ENCODE measurements around the gene DNAJB11.
"Not testable (repeated sequence)": the region's sequence is repeated elsewhere in the genome, so short reads cannot be mapped to it uniquely, and the experiment has no call there.

The DNAJB11 gene

DNA sequence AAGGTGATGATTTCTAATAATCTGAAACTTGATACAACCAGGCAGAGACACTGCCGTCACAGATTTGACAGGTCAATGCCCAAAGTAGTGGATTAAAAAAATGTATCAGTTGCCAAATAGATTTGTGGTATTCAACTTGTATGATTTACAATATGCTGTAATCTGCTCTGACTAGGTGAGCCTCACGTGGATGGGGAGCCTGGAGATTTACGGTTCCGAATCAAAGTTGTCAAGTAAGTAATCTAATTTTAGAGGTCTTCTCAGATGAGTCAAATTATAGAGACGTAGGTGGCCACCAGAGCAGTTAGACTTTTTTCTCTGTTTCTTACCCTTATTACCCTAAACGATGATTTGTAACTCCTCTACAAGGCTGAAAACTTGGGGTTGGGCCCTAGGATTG, 12.0 kb downstream of the DNAJB11 start:
- no peaks in the 10 kb centered on the region for H3K9me3 ChIP-seq (ENCODE audit: control insufficient read depth, insufficient read depth, low read length)
- peaks cover 14% of the 10 kb centered on the region for H3K36me3 ChIP-seq (ENCODE audit: control insufficient read depth, insufficient read depth, low read length)
- no peak overlapping the region for H3K27ac ChIP-seq (ENCODE audit: low read length)
- H3K27me3 ChIP-seq (ENCODE audit: control insufficient read depth, insufficient read depth, low read length): no peaks in the 10 kb centered on the region
- no peak overlapping the region for H3K4me3 ChIP-seq (ENCODE audit: low read length)
- H3K4me1 ChIP-seq (ENCODE audit: control insufficient read depth, insufficient read depth, low read length): no peaks in the 10 kb centered on the region
- WGBS (ENCODE audit: insufficient coverage, insufficient read length): no CpG with 5 or more reads among the region's 6 CpGs
- no peak for DNase-seq (ENCODE audit: low read depth, low spot score)

DNA sequence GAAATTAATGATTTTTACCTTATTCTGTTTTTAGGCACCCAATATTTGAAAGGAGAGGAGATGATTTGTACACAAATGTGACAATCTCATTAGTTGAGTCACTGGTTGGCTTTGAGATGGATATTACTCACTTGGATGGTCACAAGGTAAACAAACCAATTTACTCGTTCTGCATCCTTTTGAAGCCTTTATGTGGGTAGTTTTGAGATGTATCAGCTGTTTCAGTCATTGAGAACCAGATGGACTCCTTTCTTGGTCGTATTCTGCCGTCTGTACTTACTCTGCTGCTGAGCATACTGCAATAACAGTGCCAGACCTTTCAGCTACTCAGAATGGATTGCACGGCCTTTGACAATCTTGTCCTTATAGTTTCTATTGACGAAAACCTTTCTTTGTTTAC, 13.3 kb downstream of the DNAJB11 start:
- no peak overlapping the region for H3K4me3 ChIP-seq (ENCODE audit: low read length)
- DNase-seq (ENCODE audit: low read depth, low spot score): no peak
- no CpG with 5 or more reads among the region's 5 CpGs for WGBS (ENCODE audit: insufficient coverage, insufficient read length)
- no peaks in the 10 kb centered on the region for H3K4me1 ChIP-seq (ENCODE audit: control insufficient read depth, insufficient read depth, low read length)
- H3K36me3 ChIP-seq (ENCODE audit: control insufficient read depth, insufficient read depth, low read length): peaks cover 14% of the 10 kb centered on the region
- no peaks in the 10 kb centered on the region for H3K9me3 ChIP-seq (ENCODE audit: control insufficient read depth, insufficient read depth, low read length)
- H3K27ac ChIP-seq (ENCODE audit: low read length): no peak overlapping the region
- H3K27me3 ChIP-seq (ENCODE audit: control insufficient read depth, insufficient read depth, low read length): no peaks in the 10 kb centered on the region

DNA sequence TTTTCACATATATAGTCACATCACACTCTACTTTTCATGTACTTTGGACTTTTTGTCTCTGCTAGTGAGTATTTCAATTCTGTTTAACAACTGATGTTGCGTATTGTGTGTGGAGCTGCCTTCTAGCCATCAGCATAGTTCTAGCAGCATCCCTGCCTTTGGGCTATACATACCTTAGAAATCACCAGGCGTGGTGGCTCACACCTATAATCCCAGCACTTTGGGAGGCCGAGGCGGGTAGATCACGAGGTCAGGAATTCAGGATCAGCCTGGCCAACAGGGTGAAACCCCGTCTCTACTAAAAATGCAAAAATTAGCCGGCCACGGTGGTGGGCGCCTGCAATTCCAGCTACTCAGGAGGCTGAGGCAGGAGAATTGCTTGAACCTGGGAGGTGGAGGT, 15.7 kb downstream of the DNAJB11 start:
- not testable (repeated sequence) for H3K27me3 ChIP-seq (ENCODE audit: control insufficient read depth, insufficient read depth, low read length); H3K4me3 ChIP-seq (ENCODE audit: low read length); H3K27ac ChIP-seq (ENCODE audit: low read length); DNase-seq (ENCODE audit: low read depth, low spot score); H3K4me1 ChIP-seq (ENCODE audit: control insufficient read depth, insufficient read depth, low read length); H3K9me3 ChIP-seq (ENCODE audit: control insufficient read depth, insufficient read depth, low read length)
- WGBS (ENCODE audit: insufficient coverage, insufficient read length): no CpG with 5 or more reads among the region's 9 CpGs
- peaks cover 12% of the 10 kb centered on the region for H3K36me3 ChIP-seq (ENCODE audit: control insufficient read depth, insufficient read depth, low read length)

DNA sequence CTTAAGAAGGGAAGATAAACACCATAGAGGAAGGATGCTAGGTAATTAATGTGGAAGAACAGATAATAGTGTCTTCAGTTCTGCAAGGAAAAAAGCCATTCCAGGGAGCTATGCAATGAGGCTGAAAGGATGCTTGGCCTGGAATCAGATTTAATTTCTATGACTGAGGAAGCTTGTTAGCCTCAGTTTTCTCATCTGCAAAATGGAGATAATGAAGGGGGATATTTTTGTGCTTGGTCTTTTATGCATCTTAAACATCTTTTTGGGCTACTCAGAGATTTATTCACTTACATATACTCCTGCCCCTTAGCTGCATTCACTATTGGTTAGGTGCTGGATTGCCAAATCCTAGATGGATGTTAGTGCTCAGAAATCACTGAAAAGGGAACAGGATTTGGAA, 16.7 kb downstream of the DNAJB11 start:
- H3K9me3 ChIP-seq (ENCODE audit: control insufficient read depth, insufficient read depth, low read length): no peaks in the 10 kb centered on the region
- DNase-seq (ENCODE audit: low read depth, low spot score): no peak
- no peaks in the 10 kb centered on the region for H3K4me1 ChIP-seq (ENCODE audit: control insufficient read depth, insufficient read depth, low read length)
- H3K27ac ChIP-seq (ENCODE audit: low read length): no peak overlapping the region
- peaks cover 10% of the 10 kb centered on the region; the same call in 1 of the 2 replicates for H3K36me3 ChIP-seq (ENCODE audit: control insufficient read depth, insufficient read depth, low read length)
- H3K27me3 ChIP-seq (ENCODE audit: control insufficient read depth, insufficient read depth, low read length): no peaks in the 10 kb centered on the region
- H3K4me3 ChIP-seq (ENCODE audit: low read length): no peak overlapping the region

DNA sequence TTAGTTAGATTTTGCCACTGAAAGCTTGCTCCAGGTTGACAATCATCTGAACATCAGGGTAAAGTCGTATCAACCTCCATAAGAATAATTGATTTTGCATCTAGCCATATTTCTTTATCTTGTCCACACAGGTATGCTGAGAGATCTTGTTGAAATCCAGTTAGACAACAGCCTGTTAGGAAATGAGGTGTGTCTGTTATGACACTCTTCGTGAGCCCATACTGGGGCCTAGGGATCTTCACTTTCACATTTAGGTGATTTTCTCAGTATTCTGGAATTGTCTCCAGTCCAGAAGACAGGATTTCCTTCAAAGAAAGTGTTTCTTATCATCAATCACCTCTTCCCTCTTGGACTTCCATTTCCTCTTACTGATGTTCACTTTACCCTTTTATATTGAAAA, 18.1 kb downstream of the DNAJB11 start:
- H3K4me1 ChIP-seq (ENCODE audit: control insufficient read depth, insufficient read depth, low read length): no peaks in the 10 kb centered on the region
- H3K4me3 ChIP-seq (ENCODE audit: low read length): no peak overlapping the region
- no peaks in the 10 kb centered on the region for H3K27me3 ChIP-seq (ENCODE audit: control insufficient read depth, insufficient read depth, low read length)
- H3K36me3 ChIP-seq (ENCODE audit: control insufficient read depth, insufficient read depth, low read length): peaks cover 7% of the 10 kb centered on the region; the same call in 1 of the 2 replicates
- no peaks in the 10 kb centered on the region for H3K9me3 ChIP-seq (ENCODE audit: control insufficient read depth, insufficient read depth, low read length)
- no peak overlapping the region for H3K27ac ChIP-seq (ENCODE audit: low read length)
- DNase-seq (ENCODE audit: low read depth, low spot score): no peak
- WGBS (ENCODE audit: insufficient coverage, insufficient read length): no CpG with 5 or more reads among the region's 2 CpGs

DNA sequence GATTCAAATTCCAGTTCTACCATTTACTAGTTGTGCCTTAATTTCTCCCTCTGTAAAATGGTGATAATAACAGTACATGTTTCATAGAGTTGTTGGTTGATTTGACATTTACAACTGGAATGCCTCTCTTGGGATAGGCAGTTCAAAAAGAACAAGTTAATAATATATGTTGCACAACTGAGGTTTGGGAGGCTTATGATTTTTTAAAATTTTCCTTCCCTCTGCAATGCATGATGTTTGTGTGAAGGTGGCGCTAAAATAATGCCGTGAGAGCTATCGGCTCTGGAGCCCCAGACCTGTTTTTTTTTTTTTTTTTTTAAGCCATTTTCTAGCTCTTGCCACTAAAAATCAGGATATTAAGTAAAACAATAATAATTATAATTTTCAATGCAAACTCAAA, 18.6 kb downstream of the DNAJB11 start:
- Histone ChIP-seq H3K36me3 (ENCODE audit: control insufficient read depth, insufficient read depth, low read length) (peaks cover 7% of the 10 kb centered on the region; the same call in 1 of the 2 replicates), H3K27me3 (ENCODE audit: control insufficient read depth, insufficient read depth, low read length) (no peaks in the 10 kb centered on the region), H3K4me3 (ENCODE audit: low read length) (no peak overlapping the region), H3K4me1 (ENCODE audit: control insufficient read depth, insufficient read depth, low read length) (no peaks in the 10 kb centered on the region), H3K27ac (ENCODE audit: low read length) (no peak overlapping the region), H3K9me3 (ENCODE audit: control insufficient read depth, insufficient read depth, low read length) (no peaks in the 10 kb centered on the region)
- DNase-seq (ENCODE audit: low read depth, low spot score): no peak
- no CpG with 5 or more reads among the region's 3 CpGs for WGBS (ENCODE audit: insufficient coverage, insufficient read length)

DNA sequence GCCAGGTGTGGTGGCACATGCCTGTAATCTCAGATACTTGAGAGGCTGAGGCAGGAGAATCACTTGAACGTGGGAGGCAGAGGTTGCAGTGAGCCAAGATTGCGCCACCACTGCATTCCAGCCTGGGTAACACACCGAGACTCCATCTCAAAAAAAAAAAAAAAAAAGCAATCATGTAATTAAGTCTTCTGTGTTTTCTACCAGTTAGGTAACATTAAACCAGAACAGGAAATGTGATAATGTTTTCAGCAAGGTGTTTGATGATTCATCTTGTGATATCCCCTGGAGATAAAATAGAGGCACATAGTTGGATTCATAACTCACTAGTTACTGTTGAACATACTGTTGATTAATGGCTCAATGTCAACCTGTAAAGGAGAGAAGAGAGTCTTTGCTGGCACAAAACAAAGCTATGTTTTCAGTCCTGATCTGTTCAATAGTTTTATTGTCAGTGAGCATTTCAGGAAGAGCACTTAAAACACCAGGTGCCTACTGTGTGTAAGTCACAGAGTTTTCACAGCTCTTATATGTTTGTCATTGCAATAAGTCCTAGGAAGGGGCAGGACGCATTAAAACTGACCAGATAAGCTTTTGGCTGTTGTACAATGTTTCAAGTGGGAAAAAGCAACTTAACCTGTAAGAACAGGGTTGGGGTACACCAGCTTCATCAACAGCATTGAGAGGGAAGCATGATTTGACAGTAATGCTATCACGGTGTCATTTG, 19.5 kb downstream of the DNAJB11 start:
- peaks cover under 1% of the 10 kb centered on the region; the same call in 1 of the 2 replicates for H3K36me3 ChIP-seq (ENCODE audit: control insufficient read depth, insufficient read depth, low read length)
- no peak for DNase-seq (ENCODE audit: low read depth, low spot score)
- no peak overlapping the region for H3K27ac ChIP-seq (ENCODE audit: low read length)
- no peak overlapping the region for H3K4me3 ChIP-seq (ENCODE audit: low read length)
- H3K27me3 ChIP-seq (ENCODE audit: control insufficient read depth, insufficient read depth, low read length): no peaks in the 10 kb centered on the region
- H3K9me3 ChIP-seq (ENCODE audit: control insufficient read depth, insufficient read depth, low read length): no peaks in the 10 kb centered on the region
- WGBS (ENCODE audit: insufficient coverage, insufficient read length): no CpG with 5 or more reads among the region's 5 CpGs
- no peaks in the 10 kb centered on the region for H3K4me1 ChIP-seq (ENCODE audit: control insufficient read depth, insufficient read depth, low read length)

DNA sequence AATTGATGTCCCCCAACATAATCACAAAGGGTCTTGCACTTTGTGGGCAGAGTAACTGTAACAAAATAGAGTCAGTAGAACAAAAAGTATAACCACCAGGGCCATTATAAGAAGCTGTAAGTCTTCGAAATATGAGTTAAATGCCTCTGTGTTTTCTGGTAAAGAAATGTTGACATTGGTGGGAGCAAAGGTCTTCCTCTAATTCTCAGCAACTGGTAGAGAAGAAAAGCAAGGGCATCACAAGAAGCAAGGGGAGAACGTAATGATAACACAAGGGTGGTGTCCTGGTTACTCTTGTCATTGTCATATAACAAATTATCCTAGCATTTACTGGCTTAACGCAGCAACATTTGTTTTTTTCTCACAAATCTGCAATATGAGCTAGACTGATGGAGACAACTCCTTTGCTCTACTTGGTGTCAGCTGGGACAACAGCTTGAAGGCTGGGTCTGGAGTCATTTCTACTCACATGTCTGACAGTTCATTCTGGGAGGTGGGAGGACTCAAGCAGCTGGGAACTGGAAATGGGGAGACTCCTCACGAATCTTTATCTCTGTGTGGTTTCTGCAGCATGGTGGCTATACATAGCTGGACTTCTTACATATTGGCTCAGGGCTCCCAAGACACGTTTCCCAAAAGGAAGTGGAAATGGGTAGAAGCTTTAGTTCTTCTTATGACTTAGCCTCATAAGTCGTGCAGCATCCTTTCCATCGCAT, 20.2 kb downstream of the DNAJB11 start:
- Histone ChIP-seq H3K27me3 (ENCODE audit: control insufficient read depth, insufficient read depth, low read length) (no peaks in the 10 kb centered on the region), H3K27ac (ENCODE audit: low read length) (no peak overlapping the region), H3K4me3 (ENCODE audit: low read length) (no peak overlapping the region), H3K9me3 (ENCODE audit: control insufficient read depth, insufficient read depth, low read length) (no peaks in the 10 kb centered on the region), H3K4me1 (ENCODE audit: control insufficient read depth, insufficient read depth, low read length) (no peaks in the 10 kb centered on the region), H3K36me3 (ENCODE audit: control insufficient read depth, insufficient read depth, low read length) (no peaks in the 10 kb centered on the region)
- WGBS (ENCODE audit: insufficient coverage, insufficient read length): no CpG with 5 or more reads among the region's 7 CpGs
- DNase-seq (ENCODE audit: low read depth, low spot score): no peak

DNA sequence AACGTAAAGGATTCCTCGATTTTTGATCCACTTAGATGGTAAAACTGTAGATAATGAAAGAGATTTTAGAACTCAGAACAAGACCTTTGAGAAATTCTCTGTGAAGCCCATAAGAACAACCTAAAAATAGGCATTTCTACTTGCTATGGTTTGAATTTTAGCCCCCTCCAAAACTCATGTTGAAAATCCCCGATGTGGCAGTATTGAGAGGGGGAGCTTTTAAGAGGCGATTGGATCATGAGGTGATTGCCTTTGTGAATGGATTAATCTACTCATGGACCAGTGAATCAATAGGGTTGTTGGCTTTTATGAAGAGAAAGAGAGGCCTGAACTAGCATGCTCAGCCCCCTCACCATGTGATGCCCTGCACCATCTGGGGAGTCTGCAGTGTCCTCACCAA, 22.2 kb downstream of the DNAJB11 start:
- H3K27me3 ChIP-seq (ENCODE audit: control insufficient read depth, insufficient read depth, low read length): no peaks in the 10 kb centered on the region
- H3K4me3 ChIP-seq (ENCODE audit: low read length): no peak overlapping the region
- H3K36me3 ChIP-seq (ENCODE audit: control insufficient read depth, insufficient read depth, low read length): no peaks in the 10 kb centered on the region
- WGBS (ENCODE audit: insufficient coverage, insufficient read length): no CpG with 5 or more reads among the region's 4 CpGs
- no peaks in the 10 kb centered on the region for H3K9me3 ChIP-seq (ENCODE audit: control insufficient read depth, insufficient read depth, low read length)
- peaks cover 1% of the 10 kb centered on the region; the same call in 1 of the 2 replicates for H3K4me1 ChIP-seq (ENCODE audit: control insufficient read depth, insufficient read depth, low read length)
- no peak for DNase-seq (ENCODE audit: low read depth, low spot score)
- H3K27ac ChIP-seq (ENCODE audit: low read length): no peak overlapping the region

DNA sequence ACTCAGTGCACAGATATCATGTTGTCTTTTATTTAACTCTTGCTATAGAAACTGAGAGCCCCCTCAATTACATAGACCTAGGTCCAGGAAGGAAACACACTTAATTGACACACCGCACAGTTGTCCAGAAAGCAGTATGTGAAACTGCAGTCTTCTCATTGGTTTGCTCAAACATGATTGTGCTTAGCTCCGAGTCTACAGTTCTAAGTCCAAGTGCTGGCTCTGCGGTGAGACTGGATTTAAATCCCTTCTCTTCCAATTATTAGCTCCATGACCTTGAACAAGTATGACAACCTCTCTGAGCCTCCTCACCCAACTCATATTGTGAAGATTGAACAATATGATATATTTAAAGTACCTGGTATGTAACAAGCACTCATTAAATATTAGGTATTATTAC, 23.3 kb downstream of the DNAJB11 start:
- Histone ChIP-seq H3K9me3 (ENCODE audit: control insufficient read depth, insufficient read depth, low read length) (no peaks in the 10 kb centered on the region), H3K4me3 (ENCODE audit: low read length) (no peak overlapping the region), H3K4me1 (ENCODE audit: control insufficient read depth, insufficient read depth, low read length) (peaks cover 1% of the 10 kb centered on the region; the same call in 1 of the 2 replicates), H3K27ac (ENCODE audit: low read length) (no peak overlapping the region), H3K36me3 (ENCODE audit: control insufficient read depth, insufficient read depth, low read length) (no peaks in the 10 kb centered on the region), H3K27me3 (ENCODE audit: control insufficient read depth, insufficient read depth, low read length) (no peaks in the 10 kb centered on the region)
- no peak for DNase-seq (ENCODE audit: low read depth, low spot score)
- WGBS (ENCODE audit: insufficient coverage, insufficient read length): no CpG with 5 or more reads among the region's 3 CpGs
